Caco-2 (cell line): ENCODE data around the gene BOLL. TPM values are rescaled to one million over a fixed set of nuclear protein-coding genes. Genes with fewer than 3 reads are reported as not detected.
A peak's percentile ranks its signal among the peaks of the same experiment; 100 is the strongest.

Experiments
- BruUV-seq: library from RNA; stranded (reverse); fragments of 400-500 nt; replicated peaks from 2 replicates; lab custom pipeline; 2021; lab: Mats Ljungman, UMichigan
- CTCF ChIA-PET: fragments of 300-600 bp; sonication (Branson Sonifier 250); formaldehyde crosslinking; loops from one replicate; lab custom pipeline; 2022; ENCODE audit warnings: antibody characterized with exemption; lab: Charles Lee
- POLR2A ChIA-PET: fragments of 300-600 bp; sonication (Branson Sonifier 250); formaldehyde crosslinking; loops from one replicate; lab custom pipeline; 2022; ENCODE audit warnings: antibody characterized with exemption; lab: Charles Lee
- DNase-seq, 2 experiments: peaks; one replicate each; pipeline versions ENCODE4 v3.0.0 to v3.0.0-alpha.2; 2020 to 2022
- H3K27me3 ChIP-seq: replicated peaks from 2 replicates; pipeline ENCODE4 v1.6.0; 2011; ENCODE audit warnings: low read length; ENCODE audit not compliant: control insufficient read depth, insufficient read depth
- H3K36me3 ChIP-seq: 2 replicates; pipeline ENCODE4 v1.5.1; 2011; ENCODE audit warnings: low read length; ENCODE audit not compliant: control insufficient read depth, insufficient read depth
- H3K4me1 ChIP-seq: fragments of 250-450 bp; sonication (Bioruptor Pico); 2 replicates; pipeline ENCODE4 v1.5.1; 2020; ENCODE audit warnings: mild to moderate bottlenecking
- H3K4me3 ChIP-seq: 2 replicates; pipeline ENCODE4 v1.5.1; 2011; ENCODE audit warnings: low read depth, mild to moderate bottlenecking, control low read depth, low read length
- H3K9me3 ChIP-seq: fragments of 250-450 bp; sonication (Bioruptor Pico); 2 replicates; pipeline ENCODE4 v1.5.1; 2020; ENCODE audit warnings: mild to moderate bottlenecking, moderate library complexity
- H3K27ac Mint-ChIP-seq: one replicate; pipeline ENCODE4 v1.8.0; 2022; ENCODE audit warnings: mixed read lengths; ENCODE audit not compliant: unreplicated experiment
- H3K27me3 Mint-ChIP-seq: one replicate; pipeline ENCODE4 v1.8.0; 2022; ENCODE audit warnings: mixed read lengths; ENCODE audit not compliant: insufficient read depth, unreplicated experiment
- H3K36me3 Mint-ChIP-seq: one replicate; pipeline ENCODE4 v1.8.0; 2022; ENCODE audit warnings: mild to moderate bottlenecking, mixed read lengths; ENCODE audit not compliant: insufficient read depth, unreplicated experiment
- H3K4me1 Mint-ChIP-seq: one replicate; pipeline ENCODE4 v1.8.0; 2022; ENCODE audit warnings: low read depth, mixed read lengths; ENCODE audit not compliant: unreplicated experiment
- H3K4me3 Mint-ChIP-seq: one replicate; pipeline ENCODE4 v1.8.0; 2022; ENCODE audit warnings: mild to moderate bottlenecking, moderate library complexity, mixed read lengths; ENCODE audit not compliant: unreplicated experiment
- H3K9me3 Mint-ChIP-seq: one replicate; pipeline ENCODE4 v1.8.0; 2022; ENCODE audit warnings: mixed read lengths; ENCODE audit not compliant: unreplicated experiment
- intact Hi-C: fragments of 100-400 bp; cut with micrococcal nuclease; formaldehyde crosslinking; loops from one replicate; pipeline ENCODE4 v1.10.0; 2022; ENCODE audit not compliant: unreplicated experiment
- total RNA-seq: library from RNA; stranded (reverse); gene quantifications from 2 replicates; pipeline ENCODE4 v1.2.3, GENCODE V29; 2022
- TF ChIP-seq, protein P1 (sequence below), 2 experiments: fragments of 200-600 bp in 1 of 2; IDR thresholded peaks; 1 replicate in 1 of 2; 2 replicates in 1 of 2; pipeline versions ENCODE4 v1.5.1 to v1.8.0; 2011 to 2022; ENCODE audit warnings: antibody characterized with exemption in 1 of 2, control low read depth in 1 of 2, inconsistent platforms in 1 of 2, low read depth in 1 of 2, low read length in 1 of 2, mild to moderate bottlenecking in 1 of 2, moderate library complexity in 1 of 2; ENCODE audit not compliant: insufficient read depth in 1 of 2, severe bottlenecking in 1 of 2, unreplicated experiment in 1 of 2

BOLL gene
- total RNA-seq, 1 experiment from 2014 or later, result not detected

DNA sequence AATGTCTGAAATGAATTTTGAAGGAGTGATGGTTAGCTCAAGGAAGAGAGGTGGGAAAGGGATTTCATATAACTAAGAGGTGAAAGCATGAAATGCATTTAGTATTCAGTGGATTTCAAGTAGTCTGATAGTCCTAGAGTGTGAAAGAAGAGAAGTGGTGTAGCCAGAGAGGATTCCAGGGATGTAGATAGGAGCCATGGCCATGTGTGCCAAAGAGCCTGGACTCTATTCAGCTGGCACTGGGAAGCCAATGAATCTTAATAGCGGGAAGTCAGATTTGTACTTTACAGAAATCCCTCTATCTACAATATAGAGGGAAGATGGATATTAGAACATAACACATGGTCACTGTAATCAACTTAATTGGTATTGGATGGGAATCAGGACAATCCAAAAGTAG, 8.3 kb upstream of the BOLL start:
- H3K9me3 ChIP-seq, result no peaks in the 10 kb centered on the region
- POLR2A ChIA-PET, result no interaction called here
- intact Hi-C loops, result no loop called here
- H3K36me3 ChIP-seq, result no peaks in the 10 kb centered on the region
- no peak overlapping the region for H3K4me3 ChIP-seq
- Mint-ChIP-seq H3K4me3 (no peak overlapping the region), H3K9me3 (no peaks in the 10 kb centered on the region), H3K36me3 (no peaks in the 10 kb centered on the region), H3K27me3 (peaks cover 3% of the 10 kb centered on the region), H3K27ac (no peak overlapping the region), H3K4me1 (no peaks in the 10 kb centered on the region)
- TF ChIP-seq, protein P1, sequence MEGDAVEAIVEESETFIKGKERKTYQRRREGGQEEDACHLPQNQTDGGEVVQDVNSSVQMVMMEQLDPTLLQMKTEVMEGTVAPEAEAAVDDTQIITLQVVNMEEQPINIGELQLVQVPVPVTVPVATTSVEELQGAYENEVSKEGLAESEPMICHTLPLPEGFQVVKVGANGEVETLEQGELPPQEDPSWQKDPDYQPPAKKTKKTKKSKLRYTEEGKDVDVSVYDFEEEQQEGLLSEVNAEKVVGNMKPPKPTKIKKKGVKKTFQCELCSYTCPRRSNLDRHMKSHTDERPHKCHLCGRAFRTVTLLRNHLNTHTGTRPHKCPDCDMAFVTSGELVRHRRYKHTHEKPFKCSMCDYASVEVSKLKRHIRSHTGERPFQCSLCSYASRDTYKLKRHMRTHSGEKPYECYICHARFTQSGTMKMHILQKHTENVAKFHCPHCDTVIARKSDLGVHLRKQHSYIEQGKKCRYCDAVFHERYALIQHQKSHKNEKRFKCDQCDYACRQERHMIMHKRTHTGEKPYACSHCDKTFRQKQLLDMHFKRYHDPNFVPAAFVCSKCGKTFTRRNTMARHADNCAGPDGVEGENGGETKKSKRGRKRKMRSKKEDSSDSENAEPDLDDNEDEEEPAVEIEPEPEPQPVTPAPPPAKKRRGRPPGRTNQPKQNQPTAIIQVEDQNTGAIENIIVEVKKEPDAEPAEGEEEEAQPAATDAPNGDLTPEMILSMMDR (IDR thresholded peaks at IDR 0.05; ENCODE audit: insufficient read depth in 1 of 2, low read depth in 1 of 2, low read length in 1 of 2, severe bottlenecking in 1 of 2, unreplicated experiment in 1 of 2), result no peak
- no peaks in the 10 kb centered on the region for H3K27me3 ChIP-seq
- no peak for DNase-seq
- CTCF ChIA-PET, result no interaction called here
- BruUV-seq, result no TSS peak
- no peaks in the 10 kb centered on the region for H3K4me1 ChIP-seq

DNA sequence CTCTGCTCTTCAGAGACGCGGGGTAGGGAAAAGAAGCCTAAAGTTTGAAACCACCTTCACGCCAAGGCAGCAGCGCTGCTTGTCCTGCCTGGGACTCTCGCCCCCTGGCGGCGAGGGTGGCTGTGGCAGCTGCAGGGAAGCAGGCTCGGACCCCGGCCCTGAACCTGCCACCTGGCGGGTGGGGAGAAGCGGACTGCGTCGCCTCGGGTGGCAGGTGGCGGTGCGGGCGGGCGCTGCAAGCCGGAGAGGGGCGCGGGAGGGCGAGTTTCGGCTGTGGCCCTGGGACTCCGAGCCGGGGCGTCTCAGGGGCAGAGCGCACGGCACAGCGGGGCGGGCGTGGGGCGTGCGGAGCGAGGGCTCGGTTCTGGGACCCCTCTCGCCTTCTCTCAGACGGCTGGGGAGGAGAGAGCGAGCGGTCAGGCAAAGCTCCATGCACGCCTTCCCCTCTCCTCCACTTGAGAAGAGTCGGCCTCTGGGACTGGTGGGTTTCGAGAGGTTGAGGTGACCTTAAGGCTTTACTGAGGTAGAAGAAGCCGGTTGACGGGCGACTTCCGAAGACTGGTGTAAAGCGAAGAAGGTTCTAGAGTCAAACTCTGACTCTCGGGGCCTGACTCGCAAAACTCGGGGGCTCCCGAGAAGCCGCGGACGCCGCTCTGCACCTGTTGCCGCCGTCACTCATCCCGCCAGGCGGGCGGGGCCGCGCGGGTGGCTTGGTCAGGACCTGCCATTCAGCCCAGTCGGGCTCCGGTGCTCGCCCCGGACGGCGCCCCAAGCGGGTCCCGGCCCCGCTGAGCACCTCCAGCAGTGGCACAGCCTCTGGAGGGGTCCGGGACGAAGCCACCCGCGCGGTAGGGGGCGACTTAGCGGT, 1.1 kb upstream of the BOLL start:
- TF ChIP-seq, protein P1 (IDR thresholded peaks at IDR 0.05; ENCODE audit: insufficient read depth in 1 of 2, low read depth in 1 of 2, low read length in 1 of 2, severe bottlenecking in 1 of 2, unreplicated experiment in 1 of 2), result no peak
- Histone ChIP-seq H3K36me3 (no peaks in the 10 kb centered on the region), H3K4me3 (no peak overlapping the region), H3K27me3 (no peaks in the 10 kb centered on the region), H3K4me1 (no peaks in the 10 kb centered on the region), H3K9me3 (no peaks in the 10 kb centered on the region)
- BruUV-seq, result no TSS peak
- no peaks in the 10 kb centered on the region for H3K36me3 Mint-ChIP-seq
- no peaks in the 10 kb centered on the region for H3K4me1 Mint-ChIP-seq
- no peaks in the 10 kb centered on the region for H3K27me3 Mint-ChIP-seq
- CTCF ChIA-PET, result no interaction called here
- H3K4me3 Mint-ChIP-seq, result no peak overlapping the region
- no peaks in the 10 kb centered on the region for H3K9me3 Mint-ChIP-seq
- H3K27ac Mint-ChIP-seq, result no peak overlapping the region
- peak in 1 of 2 experiments; percentile 25 for DNase-seq
- intact Hi-C loops, result no loop called here
- POLR2A ChIA-PET, result no interaction called here

DNA sequence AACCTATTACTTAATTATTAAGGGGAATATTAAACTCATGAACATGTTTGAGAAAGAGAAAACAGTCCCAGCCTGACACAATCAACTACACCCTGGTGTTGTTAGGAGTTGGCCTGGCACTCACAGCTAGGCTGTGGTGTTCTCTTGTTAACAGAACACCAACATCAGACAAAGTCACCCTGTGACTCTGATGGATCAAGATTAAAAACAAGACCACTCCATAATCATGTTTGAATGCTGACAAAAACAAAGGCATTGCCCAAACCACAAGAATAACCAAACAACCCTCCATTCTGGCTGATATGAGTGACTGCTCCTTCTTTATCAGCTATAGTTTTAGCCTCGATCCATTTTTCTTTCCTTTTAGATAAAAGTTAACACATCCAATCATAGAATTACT, 3.0 kb downstream of the BOLL start:
- no peaks in the 10 kb centered on the region for H3K27me3 ChIP-seq
- TF ChIP-seq, protein P1 (IDR thresholded peaks at IDR 0.05; ENCODE audit: insufficient read depth in 1 of 2, low read depth in 1 of 2, low read length in 1 of 2, severe bottlenecking in 1 of 2, unreplicated experiment in 1 of 2), result no peak
- Mint-ChIP-seq H3K4me3 (no peak overlapping the region), H3K4me1 (peaks cover 8% of the 10 kb centered on the region), H3K27me3 (no peaks in the 10 kb centered on the region), H3K27ac (no peak overlapping the region), H3K36me3 (no peaks in the 10 kb centered on the region), H3K9me3 (no peaks in the 10 kb centered on the region)
- POLR2A ChIA-PET, result no interaction called here
- H3K9me3 ChIP-seq, result no peaks in the 10 kb centered on the region
- CTCF ChIA-PET, result no interaction called here
- H3K4me3 ChIP-seq, result no peak overlapping the region
- intact Hi-C loops, result no loop called here
- BruUV-seq, result no TSS peak
- DNase-seq, result no peak
- no peaks in the 10 kb centered on the region for H3K36me3 ChIP-seq
- no peaks in the 10 kb centered on the region for H3K4me1 ChIP-seq
